ENCODE data around the gene ARMC5. TPM values are rescaled to one million over a fixed set of nuclear protein-coding genes. Genes with fewer than 3 reads are reported as not detected.

Gene ARMC5
- total and polyA plus RNA-seq, 9 of the 15 experiments (the other 6 are each of a cell fraction or from before 2014, with no cell fraction given), result 0.11 to 13.5 (median 2.1) TPM

DNA sequence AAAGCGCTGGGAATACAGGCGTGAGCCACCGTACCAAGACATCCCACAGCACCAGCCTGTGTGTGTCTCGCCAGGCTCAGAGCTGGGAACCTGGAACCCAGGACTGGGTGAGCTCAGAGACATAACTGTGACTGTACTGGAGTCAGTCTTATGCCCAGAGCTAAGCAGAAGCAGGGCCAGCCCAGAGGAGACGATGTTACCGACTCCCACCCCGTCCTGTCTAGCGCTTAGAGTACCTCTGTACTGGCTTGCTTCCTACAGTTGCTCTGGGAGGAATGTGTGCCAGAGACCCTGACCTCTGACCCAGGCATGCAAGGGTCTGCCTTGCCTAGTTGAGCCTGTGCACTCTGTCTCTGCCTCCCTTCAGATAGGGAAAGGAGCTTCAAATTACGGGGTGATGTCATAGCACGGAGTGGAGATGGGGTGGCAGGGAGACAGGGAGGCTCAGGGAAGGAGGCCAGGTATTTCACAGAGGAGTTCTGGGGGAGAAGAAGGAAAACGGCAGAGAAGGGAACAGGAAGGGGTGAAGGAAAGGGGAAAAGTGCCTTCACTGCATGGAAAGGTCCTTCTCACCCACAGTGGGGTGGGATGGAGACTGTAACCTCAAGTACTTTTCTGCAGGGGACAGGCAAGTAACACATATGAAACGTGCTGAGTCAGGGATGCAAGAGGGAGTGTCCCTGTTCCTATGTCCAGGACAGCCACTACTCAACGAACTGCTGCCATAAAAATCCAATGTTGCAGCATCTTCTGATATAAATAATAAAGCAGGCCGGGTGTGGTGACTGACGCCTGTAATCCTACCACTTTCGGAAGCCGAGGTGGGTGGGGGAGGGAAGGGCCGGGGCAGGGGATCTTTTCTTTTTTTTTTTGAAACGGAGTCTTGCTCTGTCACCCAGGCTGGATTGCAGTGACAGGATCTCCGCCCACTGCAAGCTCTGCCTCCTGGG lies 5.8 kb upstream of the ARMC5 start:
- Histone ChIP-seq H2AFZ (ENCODE audit: low read depth, low read length) (peak overlapping the region; percentile 73), H3K79me2 (ENCODE audit: control insufficient read depth, insufficient read depth, low read length) (peaks cover 44% of the 10 kb centered on the region), H4K20me1 (replicated peaks; ENCODE audit: control insufficient read depth, insufficient read depth, low read length) (peaks cover 4% of the 10 kb centered on the region), H3K4me2 (ENCODE audit: insufficient read depth, low read length) (peak overlapping the region; percentile 83), H3K36me3 (ENCODE audit: control insufficient read depth, insufficient read depth, low read length) (peaks cover 22% of the 10 kb centered on the region; the same call in 1 of the 3 replicates), H3K27me3 (ENCODE audit: control insufficient read depth in 2 of 2, insufficient read depth in 2 of 2, low read length in 2 of 2) (no peaks in the 10 kb centered on the region), H3K9me1 (ENCODE audit: control insufficient read depth, insufficient read depth, low read length) (no peaks in the 10 kb centered on the region), H3K9me3 (replicated peaks; ENCODE audit: control insufficient read depth, insufficient read depth, low read depth, low read length) (no peaks in the 10 kb centered on the region), H3K27ac (ENCODE audit: extremely low read depth, low read depth, low read length) (peak overlapping the region; percentile 71), H3K4me3 (no peak overlapping the region), H3K4me1 (replicated peaks in 1 of 2; ENCODE audit: control insufficient read depth in 2 of 2, insufficient read depth in 2 of 2, low read length in 2 of 2) (peaks cover 53 to 66% of the 10 kb centered on the region in 2 experiments), H3K9ac (ENCODE audit: insufficient read depth in 1 of 2, low read depth in 2 of 2, low read length in 2 of 2) (peak overlapping the region; percentile 28 to 84)
- 12% methylated on average over 18 of the region's 20 CpGs for WGBS (ENCODE audit: insufficient coverage, low coverage, missing lambda C conversion rate)
- ATAC-seq (peak; percentile 63), DNase-seq (ENCODE audit: extremely low read depth in 1 of 4, low spot score in 3 of 4) (peak; percentile 40 to 81 (median 52)), FAIRE-seq (peak; percentile 42)
- in situ Hi-C loops (cut with MboI), result loop anchor here (10.0 kb wide), 1 partner anchor 241 kb away; no protein-coding TSS in a partner anchor
- BruUV-seq (replicated peaks), result no TSS peak
- ChIA-PET POLR2A (interaction anchor here (0.6 to 1.5 kb wide), 6 partner anchors 10 to 274 kb away, joined by 3 to 7 read pairs (median 4); partner anchors contain the start of gene FUS), CTCF (ENCODE audit: low intra/inter-chr PET ratio) (interaction anchor here (0.9 kb wide), 1 partner anchor 415 kb away, joined by 3 read pairs; no protein-coding TSS in a partner anchor)
- intact Hi-C loops (cut with micrococcal nuclease), result loop anchor here (2.0 to 10.0 kb wide), 4 partner anchors 51 to 499 kb away; partner anchors contain the start of gene SETD1A
- no peak for TF ChIP-seq ZNF3 (CRISPR knock-in tag; IDR thresholded peaks at IDR 0.05)
- peak; percentile 34; the same call in 1 of the 2 replicates for TF ChIP-seq CBFA2T3 (IDR thresholded peaks at IDR 0.05)
- no peak for TF ChIP-seq RAD51 (IDR thresholded peaks at IDR 0.05; ENCODE audit: borderline replicate concordance, low read depth)
- TF ChIP-seq, protein P1, sequence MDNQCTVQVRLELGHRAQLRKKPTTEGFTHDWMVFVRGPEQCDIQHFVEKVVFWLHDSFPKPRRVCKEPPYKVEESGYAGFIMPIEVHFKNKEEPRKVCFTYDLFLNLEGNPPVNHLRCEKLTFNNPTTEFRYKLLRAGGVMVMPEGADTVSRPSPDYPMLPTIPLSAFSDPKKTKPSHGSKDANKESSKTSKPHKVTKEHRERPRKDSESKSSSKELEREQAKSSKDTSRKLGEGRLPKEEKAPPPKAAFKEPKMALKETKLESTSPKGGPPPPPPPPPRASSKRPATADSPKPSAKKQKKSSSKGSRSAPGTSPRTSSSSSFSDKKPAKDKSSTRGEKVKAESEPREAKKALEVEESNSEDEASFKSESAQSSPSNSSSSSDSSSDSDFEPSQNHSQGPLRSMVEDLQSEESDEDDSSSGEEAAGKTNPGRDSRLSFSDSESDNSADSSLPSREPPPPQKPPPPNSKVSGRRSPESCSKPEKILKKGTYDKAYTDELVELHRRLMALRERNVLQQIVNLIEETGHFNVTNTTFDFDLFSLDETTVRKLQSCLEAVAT (IDR thresholded peaks at IDR 0.05), result peak; percentile 12 to 33; a peak in 2 of 4 replicates
- TF ChIP-seq, protein P2, sequence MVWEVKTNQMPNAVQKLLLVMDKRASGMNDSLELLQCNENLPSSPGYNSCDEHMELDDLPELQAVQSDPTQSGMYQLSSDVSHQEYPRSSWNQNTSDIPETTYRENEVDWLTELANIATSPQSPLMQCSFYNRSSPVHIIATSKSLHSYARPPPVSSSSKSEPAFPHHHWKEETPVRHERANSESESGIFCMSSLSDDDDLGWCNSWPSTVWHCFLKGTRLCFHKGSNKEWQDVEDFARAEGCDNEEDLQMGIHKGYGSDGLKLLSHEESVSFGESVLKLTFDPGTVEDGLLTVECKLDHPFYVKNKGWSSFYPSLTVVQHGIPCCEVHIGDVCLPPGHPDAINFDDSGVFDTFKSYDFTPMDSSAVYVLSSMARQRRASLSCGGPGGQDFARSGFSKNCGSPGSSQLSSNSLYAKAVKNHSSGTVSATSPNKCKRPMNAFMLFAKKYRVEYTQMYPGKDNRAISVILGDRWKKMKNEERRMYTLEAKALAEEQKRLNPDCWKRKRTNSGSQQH (CRISPR knock-in tag; IDR thresholded peaks at IDR 0.05), result peak; percentile 53; the same call in 1 of the 2 replicates
- TF ChIP-seq C11orf30 (IDR thresholded peaks at IDR 0.05; ENCODE audit: low read depth), result peak; percentile 99
- TF ChIP-seq, protein P3, sequence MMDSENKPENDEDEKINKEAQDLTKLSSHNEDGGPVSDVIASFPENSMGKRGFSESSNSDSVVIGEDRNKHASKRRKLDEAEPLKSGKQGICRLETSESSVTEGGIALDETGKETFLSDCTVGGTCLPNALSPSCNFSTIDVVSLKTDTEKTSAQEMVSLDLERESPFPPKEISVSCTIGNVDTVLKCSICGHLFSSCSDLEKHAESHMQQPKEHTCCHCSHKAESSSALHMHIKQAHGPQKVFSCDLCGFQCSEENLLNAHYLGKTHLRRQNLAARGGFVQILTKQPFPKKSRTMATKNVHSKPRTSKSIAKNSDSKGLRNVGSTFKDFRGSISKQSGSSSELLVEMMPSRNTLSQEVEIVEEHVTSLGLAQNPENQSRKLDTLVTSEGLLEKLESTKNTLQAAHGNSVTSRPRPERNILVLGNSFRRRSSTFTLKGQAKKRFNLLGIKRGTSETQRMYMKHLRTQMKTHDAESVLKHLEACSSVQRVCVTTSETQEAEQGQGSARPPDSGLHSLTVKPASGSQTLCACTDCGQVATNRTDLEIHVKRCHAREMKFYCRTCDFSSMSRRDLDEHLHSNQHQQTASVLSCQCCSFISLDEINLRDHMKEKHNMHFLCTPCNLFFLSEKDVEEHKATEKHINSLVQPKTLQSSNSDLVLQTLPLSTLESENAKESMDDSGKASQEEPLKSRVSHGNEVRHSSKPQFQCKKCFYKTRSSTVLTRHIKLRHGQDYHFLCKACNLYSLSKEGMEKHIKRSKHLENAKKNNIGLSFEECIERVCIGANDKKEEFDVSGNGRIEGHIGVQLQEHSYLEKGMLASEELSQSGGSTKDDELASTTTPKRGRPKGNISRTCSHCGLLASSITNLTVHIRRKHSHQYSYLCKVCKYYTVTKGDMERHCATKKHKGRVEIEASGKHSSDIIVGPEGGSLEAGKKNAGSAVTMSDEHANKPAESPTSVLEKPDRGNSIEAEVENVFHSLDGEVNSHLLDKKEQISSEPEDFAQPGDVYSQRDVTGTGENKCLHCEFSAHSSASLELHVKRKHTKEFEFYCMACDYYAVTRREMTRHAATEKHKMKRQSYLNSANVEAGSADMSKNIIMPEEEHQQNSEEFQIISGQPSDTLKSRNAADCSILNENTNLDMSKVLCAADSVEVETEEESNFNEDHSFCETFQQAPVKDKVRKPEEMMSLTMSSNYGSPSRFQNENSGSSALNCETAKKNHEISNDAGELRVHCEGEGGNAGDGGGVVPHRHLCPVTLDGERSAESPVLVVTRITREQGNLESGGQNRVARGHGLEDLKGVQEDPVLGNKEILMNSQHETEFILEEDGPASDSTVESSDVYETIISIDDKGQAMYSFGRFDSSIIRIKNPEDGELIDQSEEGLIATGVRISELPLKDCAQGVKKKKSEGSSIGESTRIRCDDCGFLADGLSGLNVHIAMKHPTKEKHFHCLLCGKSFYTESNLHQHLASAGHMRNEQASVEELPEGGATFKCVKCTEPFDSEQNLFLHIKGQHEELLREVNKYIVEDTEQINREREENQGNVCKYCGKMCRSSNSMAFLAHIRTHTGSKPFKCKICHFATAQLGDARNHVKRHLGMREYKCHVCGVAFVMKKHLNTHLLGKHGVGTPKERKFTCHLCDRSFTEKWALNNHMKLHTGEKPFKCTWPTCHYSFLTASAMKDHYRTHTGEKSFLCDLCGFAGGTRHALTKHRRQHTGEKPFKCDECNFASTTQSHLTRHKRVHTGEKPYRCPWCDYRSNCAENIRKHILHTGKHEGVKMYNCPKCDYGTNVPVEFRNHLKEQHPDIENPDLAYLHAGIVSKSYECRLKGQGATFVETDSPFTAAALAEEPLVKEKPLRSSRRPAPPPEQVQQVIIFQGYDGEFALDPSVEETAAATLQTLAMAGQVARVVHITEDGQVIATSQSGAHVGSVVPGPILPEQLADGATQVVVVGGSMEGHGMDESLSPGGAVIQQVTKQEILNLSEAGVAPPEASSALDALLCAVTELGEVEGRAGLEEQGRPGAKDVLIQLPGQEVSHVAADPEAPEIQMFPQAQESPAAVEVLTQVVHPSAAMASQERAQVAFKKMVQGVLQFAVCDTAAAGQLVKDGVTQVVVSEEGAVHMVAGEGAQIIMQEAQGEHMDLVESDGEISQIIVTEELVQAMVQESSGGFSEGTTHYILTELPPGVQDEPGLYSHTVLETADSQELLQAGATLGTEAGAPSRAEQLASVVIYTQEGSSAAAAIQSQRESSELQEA (IDR thresholded peaks at IDR 0.05; ENCODE audit: low read depth), result 0 out of 2 replicates have a peak, but pooled peaks have one; percentile 30
- TF ChIP-seq HDAC1 (IDR thresholded peaks at IDR 0.05), result peak in 1 of 2 experiments; percentile 67; a peak in 2 of 4 replicates
